Fibroblast of gingiva (primary cell): ENCODE measurements around the gene CLASRP.

Experiments
- DNase-seq: peaks from one replicate; pipeline ENCODE4 v3.0.0-alpha.2; 2011; ENCODE audit warnings: low read depth

CLASRP gene

GRCh38 chr19:45086480-45086879, 47.6 kb downstream of the CLASRP start:
- no peak for DNase-seq

- DNase-seq = no peak
Observed at GRCh38 chr19:45087531-45087930, 48.7 kb downstream of the CLASRP start.

- no peak for DNase-seq
Observed at GRCh38 chr19:45090034-45090433, 51.2 kb downstream of the CLASRP start.

GRCh38 chr19:45090606-45091005, 51.8 kb downstream of the CLASRP start:
- no peak for DNase-seq

- peak; percentile 99 for DNase-seq
Observed at GRCh38 chr19:45091031-45091923, 52.4 kb downstream of the CLASRP start.

- peak; percentile 97 for DNase-seq
Observed at GRCh38 chr19:45092747-45093678, 54.2 kb downstream of the CLASRP start, which contains the start of gene PPP1R37. Gene PPP1R37, plus strand, starts transcription at chr19:45093179. Its CDS starts 147 bp downstream, at chr19:45093326.

- DNase-seq = no peak
Observed at GRCh38 chr19:45094137-45094536, 55.3 kb downstream of the CLASRP start.

GRCh38 chr19:45094707-45095106, 55.9 kb downstream of the CLASRP start:
- DNase-seq = no peak

- DNase-seq = no peak
Observed at GRCh38 chr19:45095496-45096413, 56.9 kb downstream of the CLASRP start.

GRCh38 chr19:45096700-45097099, 57.9 kb downstream of the CLASRP start:
- no peak for DNase-seq

- no peak for DNase-seq
Observed at GRCh38 chr19:45097450-45097775, 58.6 kb downstream of the CLASRP start.

- DNase-seq = peak; percentile 89
Observed at GRCh38 chr19:45097776-45098520, 59.1 kb downstream of the CLASRP start.

- peak; percentile 52 for DNase-seq
Observed at GRCh38 chr19:45098521-45099466, 59.9 kb downstream of the CLASRP start.

GRCh38 chr19:45099467-45100191, 60.8 kb downstream of the CLASRP start:
- no peak for DNase-seq

GRCh38 chr19:45100201-45100600, 61.4 kb downstream of the CLASRP start:
- DNase-seq = no peak

- no peak for DNase-seq
Observed at GRCh38 chr19:45100846-45101252, 62.0 kb downstream of the CLASRP start.

GRCh38 chr19:45101806-45102205, 63.0 kb downstream of the CLASRP start:
- DNase-seq = no peak

- DNase-seq = no peak
Observed at GRCh38 chr19:45102481-45102880, 63.6 kb downstream of the CLASRP start.

- no peak for DNase-seq
Observed at GRCh38 chr19:45103156-45103507, 64.3 kb downstream of the CLASRP start.
